Erythroblast (primary cell): ENCODE data around the gene ACOT7.

Source experiments
- GATA1 ChIP-seq: IDR thresholded peaks from 2 replicates; pipeline ENCODE4 v1.6.1; 2011; ENCODE audit warnings: low read depth, mild to moderate bottlenecking, control low read depth, low read length, moderate library complexity
- POLR2A ChIP-seq: IDR thresholded peaks from 2 replicates; pipeline ENCODE4 v1.6.1; 2011; ENCODE audit warnings: mild to moderate bottlenecking, low read length

GRCh38 chr1:6257541-6258069 lies 136.0 kb downstream of the ACOT7 start:
- TF ChIP-seq POLR2A, result no peak
- TF ChIP-seq GATA1, result no peak
